Fibroblast of villous mesenchyme (primary cell): ENCODE measurements around the gene ZC3H8. TPM values are rescaled to one million over a fixed set of nuclear protein-coding genes. Genes with fewer than 3 reads are reported as not detected.

ENCODE experiments used
- DNase-seq: peaks from one replicate; pipeline ENCODE4 v3.0.0-alpha.2; 2010; ENCODE audit warnings: low read depth
- H3K4me3 ChIP-seq: 2 replicates; pipeline ENCODE4 v1.5.1; 2011; ENCODE audit warnings: low read depth, mild to moderate bottlenecking, low read length
- total RNA-seq: library from RNA; depleted of rRNA; stranded (reverse); fragments of >200 nt; gene quantifications from 2 replicates; pipeline ENCODE4 v1.2.3, GENCODE V29; 2012
- TF ChIP-seq, protein P1 (sequence below): IDR thresholded peaks from 2 replicates; pipeline ENCODE4 v1.5.1; 2012; ENCODE audit warnings: low read depth, mild to moderate bottlenecking, low read length; ENCODE audit not compliant: insufficient read depth

Gene ZC3H8
- 5.5 and 8.2 TPM in 2 replicates for total RNA-seq

GRCh38 chr2:112254466-112255240 is at the start of gene ZC3H8:
Gene ZC3H8, minus strand, starts transcription at chr2:112255042. Its CDS starts 61 bp downstream, at chr2:112254981.
- H3K4me3 ChIP-seq: peak within 1 kb of the TSS; percentile 88
- TF ChIP-seq, protein P1, sequence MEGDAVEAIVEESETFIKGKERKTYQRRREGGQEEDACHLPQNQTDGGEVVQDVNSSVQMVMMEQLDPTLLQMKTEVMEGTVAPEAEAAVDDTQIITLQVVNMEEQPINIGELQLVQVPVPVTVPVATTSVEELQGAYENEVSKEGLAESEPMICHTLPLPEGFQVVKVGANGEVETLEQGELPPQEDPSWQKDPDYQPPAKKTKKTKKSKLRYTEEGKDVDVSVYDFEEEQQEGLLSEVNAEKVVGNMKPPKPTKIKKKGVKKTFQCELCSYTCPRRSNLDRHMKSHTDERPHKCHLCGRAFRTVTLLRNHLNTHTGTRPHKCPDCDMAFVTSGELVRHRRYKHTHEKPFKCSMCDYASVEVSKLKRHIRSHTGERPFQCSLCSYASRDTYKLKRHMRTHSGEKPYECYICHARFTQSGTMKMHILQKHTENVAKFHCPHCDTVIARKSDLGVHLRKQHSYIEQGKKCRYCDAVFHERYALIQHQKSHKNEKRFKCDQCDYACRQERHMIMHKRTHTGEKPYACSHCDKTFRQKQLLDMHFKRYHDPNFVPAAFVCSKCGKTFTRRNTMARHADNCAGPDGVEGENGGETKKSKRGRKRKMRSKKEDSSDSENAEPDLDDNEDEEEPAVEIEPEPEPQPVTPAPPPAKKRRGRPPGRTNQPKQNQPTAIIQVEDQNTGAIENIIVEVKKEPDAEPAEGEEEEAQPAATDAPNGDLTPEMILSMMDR: no peak
- peak; percentile 84 for DNase-seq

GRCh38 chr2:112304298-112304941 is 49.6 kb upstream of the ZC3H8 start:
- no peak overlapping the region for H3K4me3 ChIP-seq
- no peak for DNase-seq
- TF ChIP-seq, protein P1: no peak

DNA sequence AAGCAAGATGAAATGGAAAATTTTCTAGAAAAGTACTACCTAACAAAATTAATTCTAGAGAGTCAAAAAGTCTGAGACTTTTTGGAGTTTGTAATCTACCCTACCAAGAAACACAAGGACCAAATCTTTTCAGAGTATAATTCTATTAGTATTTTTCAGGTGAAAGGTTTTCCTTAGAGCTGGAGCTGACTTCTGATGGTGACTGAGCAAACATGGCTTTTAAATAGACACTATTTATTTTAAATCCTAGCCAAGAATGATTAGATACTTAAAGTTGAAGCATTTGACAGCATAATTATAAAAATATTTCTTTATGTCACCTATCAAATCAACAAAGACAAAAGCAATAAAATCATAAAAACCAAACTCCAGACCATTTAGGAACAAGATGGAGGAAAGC is 47.1 kb upstream of the ZC3H8 start:
- TF ChIP-seq, protein P1: no peak
- H3K4me3 ChIP-seq: no peak overlapping the region
- no peak for DNase-seq

DNA sequence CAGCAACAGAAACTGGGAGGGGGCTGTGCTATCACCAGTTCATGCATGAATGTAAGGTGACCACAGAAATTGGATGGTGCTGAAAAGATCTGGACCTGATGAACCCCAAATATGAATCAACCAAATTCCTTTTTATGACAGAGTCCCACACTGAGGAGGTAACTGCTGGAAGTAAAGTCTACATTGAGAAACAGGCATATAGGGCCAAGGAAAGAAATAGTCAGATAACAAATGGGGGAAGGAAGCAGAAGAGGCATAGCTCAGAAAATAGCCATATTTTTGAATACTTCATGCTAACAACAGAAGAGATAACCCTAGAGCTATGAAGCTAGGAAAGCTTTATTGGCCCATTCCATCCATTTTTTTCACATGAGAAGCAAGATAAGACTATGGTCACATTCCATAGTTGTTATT is 46.3 kb upstream of the ZC3H8 start:
- H3K4me3 ChIP-seq: no peak overlapping the region
- TF ChIP-seq, protein P1: no peak
- DNase-seq: peak; percentile 70

- H3K4me3 ChIP-seq: no peak overlapping the region
- no peak for DNase-seq
- TF ChIP-seq, protein P1: no peak
Measured at GRCh38 chr2:112296407-112296806, 41.6 kb upstream of the ZC3H8 start.

DNA sequence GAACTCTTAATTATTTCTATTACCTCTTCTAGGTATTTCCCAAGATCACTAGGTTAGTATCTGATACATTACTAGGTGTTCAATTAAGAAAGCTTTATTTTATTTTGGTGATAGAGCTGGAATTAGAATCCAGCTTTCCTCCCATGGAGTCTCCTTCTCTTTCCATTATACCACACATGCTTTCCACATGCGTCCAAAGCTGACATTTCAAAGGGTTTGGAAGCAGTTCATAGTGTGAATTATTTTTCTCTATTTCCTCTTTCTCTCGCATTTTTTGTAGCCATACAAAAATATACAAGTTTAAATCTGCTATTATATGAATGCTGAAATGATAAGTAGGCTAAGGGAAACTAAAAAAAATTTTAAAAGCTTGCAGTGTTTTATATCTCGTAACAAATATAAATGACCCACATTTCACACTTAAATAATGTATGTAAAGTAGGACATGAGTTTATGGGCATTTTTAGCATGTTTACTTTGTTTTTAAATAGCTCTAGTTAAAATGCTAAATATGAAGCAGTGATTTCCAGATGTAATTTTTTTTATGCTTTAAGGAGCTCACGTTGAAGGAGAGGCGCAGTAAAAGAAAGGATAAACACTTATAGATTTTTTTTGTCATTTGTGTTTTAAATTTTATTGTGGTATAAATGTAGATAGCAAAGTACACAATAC is 40.7 kb upstream of the ZC3H8 start:
- TF ChIP-seq, protein P1: no peak
- no peak overlapping the region for H3K4me3 ChIP-seq
- no peak for DNase-seq
